Epithelial cell of umbilical artery (primary cell): ENCODE results near the gene ZC2HC1B. TPM values are rescaled to one million over a fixed set of nuclear protein-coding genes. Genes with fewer than 3 reads are reported as not detected.

Experiments used
- total RNA-seq: library from RNA; depleted of rRNA; stranded (reverse); fragments of >200 nt; gene quantifications from 2 replicates; pipeline ENCODE4 v1.2.3, GENCODE V29; 2014

The ZC2HC1B gene, protein sequence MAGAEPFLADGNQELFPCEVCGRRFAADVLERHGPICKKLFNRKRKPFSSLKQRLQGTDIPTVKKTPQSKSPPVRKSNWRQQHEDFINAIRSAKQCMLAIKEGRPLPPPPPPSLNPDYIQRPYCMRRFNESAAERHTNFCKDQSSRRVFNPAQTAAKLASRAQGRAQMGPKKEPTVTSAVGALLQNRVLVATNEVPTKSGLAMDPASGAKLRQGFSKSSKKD
- not detected in 2 replicates for total RNA-seq

DNA sequence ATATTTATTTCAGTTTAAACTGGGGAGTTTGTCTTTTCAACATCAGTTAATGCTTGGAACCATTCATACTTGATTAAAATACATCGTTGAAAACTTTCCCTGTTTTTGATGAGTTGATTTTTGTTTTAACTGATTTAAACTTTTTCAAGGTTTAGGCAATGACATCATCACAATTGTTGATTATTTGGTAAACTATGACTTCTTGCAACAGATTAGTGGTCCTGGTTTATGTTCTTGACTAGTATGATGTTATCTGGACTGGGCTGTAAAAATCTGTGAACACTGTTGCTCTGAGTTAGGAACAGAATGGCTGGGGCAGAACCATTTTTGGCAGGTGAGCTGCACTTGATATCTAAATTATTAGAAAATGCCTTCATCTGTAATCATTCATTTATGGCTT, at the start of gene ZC2HC1B:
ZC2HC1B (plus strand) TSS at position 241 of the 400 bp plus-strand sequence; CDS start at position 307, 66 bp downstream.

DNA sequence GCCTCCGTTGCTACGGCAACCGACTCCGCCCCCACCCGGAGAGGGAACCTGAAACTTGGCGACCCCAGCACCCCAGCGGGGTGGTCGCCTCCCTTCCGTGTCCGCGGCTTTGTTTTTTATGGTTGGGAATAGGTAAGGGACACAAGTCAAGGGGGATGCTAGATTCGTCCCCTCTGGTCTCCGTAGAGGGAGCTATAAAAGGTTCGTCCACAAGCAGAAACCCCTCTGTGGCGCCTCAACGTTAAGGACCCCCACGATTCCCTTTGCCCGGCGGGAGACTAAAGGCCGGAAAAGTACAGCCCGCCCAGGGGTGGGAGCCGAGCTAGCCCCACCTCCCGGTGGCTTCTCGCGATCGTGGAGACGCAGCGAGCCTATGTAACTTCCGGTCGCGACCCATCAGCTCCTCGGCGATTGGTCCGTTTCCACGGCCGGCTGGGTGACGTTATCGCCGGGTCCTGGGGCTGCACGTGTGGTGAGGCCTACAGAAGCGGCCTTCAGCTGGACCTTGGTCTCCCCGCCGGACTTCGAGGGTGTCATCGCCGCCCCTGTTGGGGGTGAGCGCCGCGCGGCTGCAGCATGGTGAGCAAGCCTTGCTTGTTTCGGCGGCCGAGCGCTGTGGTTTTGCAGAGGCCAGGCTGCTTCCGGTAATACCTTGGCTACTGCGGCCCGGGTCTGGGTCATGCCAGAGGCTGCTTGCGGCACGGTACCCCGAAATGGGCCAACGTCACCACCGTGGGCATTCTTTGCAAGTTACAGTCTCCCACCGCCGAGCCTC, 21.2 kb upstream of the ZC2HC1B start, which contains the start of gene LTV1:
LTV1 (plus strand) TSS at position 437 of the 775 bp plus-strand sequence; CDS start at position 577, 140 bp downstream.

Other genes with a start within 250 kb of the ZC2HC1B start
- 110 and 168 TPM in 2 replicates for gene PHACTR2, start 186.5 kb upstream of the ZC2HC1B start, total RNA-seq
- 25.0 and 34.5 TPM in 2 replicates for gene LTV1, start 21.1 kb upstream of the ZC2HC1B start, total RNA-seq
- gene PLAGL1, start 143.8 kb downstream of the ZC2HC1B start, total RNA-seq: 4.2 and 11.7 TPM in 2 replicates
- 78.9 and 129 TPM in 2 replicates for gene SF3B5, start 231.1 kb downstream of the ZC2HC1B start, total RNA-seq